SK-N-SH (cell line): ENCODE measurements around the gene HNRNPM.

Source experiments
- ELF1 ChIP-seq: IDR thresholded peaks from 2 replicates; pipeline ENCODE4 v1.4.0; 2012
- EZH2phosphoT487 ChIP-seq: fragments of 200-600 bp; sonication (generic); IDR thresholded peaks from 2 replicates; pipeline ENCODE4 v1.6.1; 2017; ENCODE audit warnings: low read depth, mixed run types, mild to moderate bottlenecking, antibody characterized with exemption, moderate library complexity, borderline replicate concordance
- GATA2 ChIP-seq: sonication (generic); formaldehyde crosslinking; IDR thresholded peaks from 2 replicates; pipeline ENCODE4 v1.5.0; 2020; ENCODE audit warnings: mild to moderate bottlenecking, missing genetic modification reagents
- MXI1 ChIP-seq: IDR thresholded peaks from 2 replicates; pipeline ENCODE4 v1.6.1; 2012; ENCODE audit warnings: mild to moderate bottlenecking, low read depth, low read length, improper control_type of control experiment
- POLR2AphosphoS5 ChIP-seq: IDR thresholded peaks from 2 replicates; pipeline ENCODE4 v1.6.1; 2012; ENCODE audit warnings: low read depth, low read length
- RAD21 ChIP-seq: IDR thresholded peaks from 2 replicates; pipeline ENCODE4 v1.6.1; 2012; ENCODE audit warnings: mild to moderate bottlenecking, low read length
- TF ChIP-seq, protein P1 (sequence below): fragments of 200-600 bp; sonication (generic); IDR thresholded peaks from 2 replicates; pipeline ENCODE4 v1.6.1; 2017; ENCODE audit warnings: antibody characterized with exemption, mild to moderate bottlenecking, moderate library complexity
- TF ChIP-seq, protein P2 (sequence below): IDR thresholded peaks from 2 replicates; pipeline ENCODE4 v1.6.1; 2012; ENCODE audit warnings: mild to moderate bottlenecking, low read depth, low read length, moderate library complexity
- TF ChIP-seq, protein P3 (sequence below): IDR thresholded peaks from 2 replicates; pipeline ENCODE4 v1.4.0; 2012; ENCODE audit warnings: low read depth, borderline replicate concordance
- TF ChIP-seq, protein P4 (sequence below): fragments of 150-350 bp; IDR thresholded peaks from 2 replicates; pipeline ENCODE4 v1.6.1; 2017; ENCODE audit warnings: antibody characterized with exemption, low read length, low read depth, borderline replicate concordance

DNA sequence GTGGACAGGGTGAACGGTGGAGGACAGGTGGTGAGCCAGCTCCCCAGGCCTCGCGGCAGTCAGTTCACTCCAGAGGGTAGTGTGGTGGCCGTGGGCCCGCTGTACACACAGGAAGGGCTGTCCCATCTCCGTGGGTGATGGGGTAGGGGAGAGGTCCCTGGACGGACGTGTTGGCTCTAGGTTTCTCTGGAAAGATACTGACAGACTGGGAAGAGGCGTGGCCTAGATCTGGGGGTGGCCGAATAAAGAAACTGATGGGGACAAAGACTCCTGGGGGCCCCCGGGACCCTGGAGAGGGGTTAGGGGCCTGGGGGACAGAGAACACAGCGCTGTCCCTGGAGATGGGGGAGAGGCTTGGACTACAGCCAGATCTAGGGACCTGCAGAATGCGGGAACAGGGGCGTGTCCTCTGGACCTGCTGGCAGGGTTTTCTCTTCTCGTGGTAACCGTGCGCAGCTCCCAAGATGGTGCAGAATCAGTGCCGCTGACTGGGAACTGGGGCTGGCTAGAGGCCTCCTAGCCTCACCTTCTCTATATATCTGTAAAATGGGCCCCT lies 61.7 kb downstream of the HNRNPM start:
- TF ChIP-seq, protein P1, sequence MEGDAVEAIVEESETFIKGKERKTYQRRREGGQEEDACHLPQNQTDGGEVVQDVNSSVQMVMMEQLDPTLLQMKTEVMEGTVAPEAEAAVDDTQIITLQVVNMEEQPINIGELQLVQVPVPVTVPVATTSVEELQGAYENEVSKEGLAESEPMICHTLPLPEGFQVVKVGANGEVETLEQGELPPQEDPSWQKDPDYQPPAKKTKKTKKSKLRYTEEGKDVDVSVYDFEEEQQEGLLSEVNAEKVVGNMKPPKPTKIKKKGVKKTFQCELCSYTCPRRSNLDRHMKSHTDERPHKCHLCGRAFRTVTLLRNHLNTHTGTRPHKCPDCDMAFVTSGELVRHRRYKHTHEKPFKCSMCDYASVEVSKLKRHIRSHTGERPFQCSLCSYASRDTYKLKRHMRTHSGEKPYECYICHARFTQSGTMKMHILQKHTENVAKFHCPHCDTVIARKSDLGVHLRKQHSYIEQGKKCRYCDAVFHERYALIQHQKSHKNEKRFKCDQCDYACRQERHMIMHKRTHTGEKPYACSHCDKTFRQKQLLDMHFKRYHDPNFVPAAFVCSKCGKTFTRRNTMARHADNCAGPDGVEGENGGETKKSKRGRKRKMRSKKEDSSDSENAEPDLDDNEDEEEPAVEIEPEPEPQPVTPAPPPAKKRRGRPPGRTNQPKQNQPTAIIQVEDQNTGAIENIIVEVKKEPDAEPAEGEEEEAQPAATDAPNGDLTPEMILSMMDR = no peak
- TF ChIP-seq RAD21 = no peak
- TF ChIP-seq, protein P2, sequence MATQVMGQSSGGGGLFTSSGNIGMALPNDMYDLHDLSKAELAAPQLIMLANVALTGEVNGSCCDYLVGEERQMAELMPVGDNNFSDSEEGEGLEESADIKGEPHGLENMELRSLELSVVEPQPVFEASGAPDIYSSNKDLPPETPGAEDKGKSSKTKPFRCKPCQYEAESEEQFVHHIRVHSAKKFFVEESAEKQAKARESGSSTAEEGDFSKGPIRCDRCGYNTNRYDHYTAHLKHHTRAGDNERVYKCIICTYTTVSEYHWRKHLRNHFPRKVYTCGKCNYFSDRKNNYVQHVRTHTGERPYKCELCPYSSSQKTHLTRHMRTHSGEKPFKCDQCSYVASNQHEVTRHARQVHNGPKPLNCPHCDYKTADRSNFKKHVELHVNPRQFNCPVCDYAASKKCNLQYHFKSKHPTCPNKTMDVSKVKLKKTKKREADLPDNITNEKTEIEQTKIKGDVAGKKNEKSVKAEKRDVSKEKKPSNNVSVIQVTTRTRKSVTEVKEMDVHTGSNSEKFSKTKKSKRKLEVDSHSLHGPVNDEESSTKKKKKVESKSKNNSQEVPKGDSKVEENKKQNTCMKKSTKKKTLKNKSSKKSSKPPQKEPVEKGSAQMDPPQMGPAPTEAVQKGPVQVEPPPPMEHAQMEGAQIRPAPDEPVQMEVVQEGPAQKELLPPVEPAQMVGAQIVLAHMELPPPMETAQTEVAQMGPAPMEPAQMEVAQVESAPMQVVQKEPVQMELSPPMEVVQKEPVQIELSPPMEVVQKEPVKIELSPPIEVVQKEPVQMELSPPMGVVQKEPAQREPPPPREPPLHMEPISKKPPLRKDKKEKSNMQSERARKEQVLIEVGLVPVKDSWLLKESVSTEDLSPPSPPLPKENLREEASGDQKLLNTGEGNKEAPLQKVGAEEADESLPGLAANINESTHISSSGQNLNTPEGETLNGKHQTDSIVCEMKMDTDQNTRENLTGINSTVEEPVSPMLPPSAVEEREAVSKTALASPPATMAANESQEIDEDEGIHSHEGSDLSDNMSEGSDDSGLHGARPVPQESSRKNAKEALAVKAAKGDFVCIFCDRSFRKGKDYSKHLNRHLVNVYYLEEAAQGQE = no peak
- no peak for TF ChIP-seq POLR2AphosphoS5
- no peak for TF ChIP-seq EZH2phosphoT487
- TF ChIP-seq GATA2 (CRISPR knock-in tag) = no peak
- TF ChIP-seq, protein P3, sequence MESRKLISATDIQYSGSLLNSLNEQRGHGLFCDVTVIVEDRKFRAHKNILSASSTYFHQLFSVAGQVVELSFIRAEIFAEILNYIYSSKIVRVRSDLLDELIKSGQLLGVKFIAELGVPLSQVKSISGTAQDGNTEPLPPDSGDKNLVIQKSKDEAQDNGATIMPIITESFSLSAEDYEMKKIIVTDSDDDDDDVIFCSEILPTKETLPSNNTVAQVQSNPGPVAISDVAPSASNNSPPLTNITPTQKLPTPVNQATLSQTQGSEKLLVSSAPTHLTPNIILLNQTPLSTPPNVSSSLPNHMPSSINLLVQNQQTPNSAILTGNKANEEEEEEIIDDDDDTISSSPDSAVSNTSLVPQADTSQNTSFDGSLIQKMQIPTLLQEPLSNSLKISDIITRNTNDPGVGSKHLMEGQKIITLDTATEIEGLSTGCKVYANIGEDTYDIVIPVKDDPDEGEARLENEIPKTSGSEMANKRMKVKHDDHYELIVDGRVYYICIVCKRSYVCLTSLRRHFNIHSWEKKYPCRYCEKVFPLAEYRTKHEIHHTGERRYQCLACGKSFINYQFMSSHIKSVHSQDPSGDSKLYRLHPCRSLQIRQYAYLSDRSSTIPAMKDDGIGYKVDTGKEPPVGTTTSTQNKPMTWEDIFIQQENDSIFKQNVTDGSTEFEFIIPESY = no peak
- TF ChIP-seq, protein P4, sequence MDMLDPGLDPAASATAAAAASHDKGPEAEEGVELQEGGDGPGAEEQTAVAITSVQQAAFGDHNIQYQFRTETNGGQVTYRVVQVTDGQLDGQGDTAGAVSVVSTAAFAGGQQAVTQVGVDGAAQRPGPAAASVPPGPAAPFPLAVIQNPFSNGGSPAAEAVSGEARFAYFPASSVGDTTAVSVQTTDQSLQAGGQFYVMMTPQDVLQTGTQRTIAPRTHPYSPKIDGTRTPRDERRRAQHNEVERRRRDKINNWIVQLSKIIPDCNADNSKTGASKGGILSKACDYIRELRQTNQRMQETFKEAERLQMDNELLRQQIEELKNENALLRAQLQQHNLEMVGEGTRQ = no peak
- TF ChIP-seq MXI1 = no peak
- no peak for TF ChIP-seq ELF1
